IMR-90 (cell line): ENCODE measurements around the gene NUP210L. TPM values are rescaled to one million over a fixed set of nuclear protein-coding genes. Genes with fewer than 3 reads are reported as not detected.

ENCODE experiments used
- ATAC-seq: fragments of 200-7000 bp; cut with Tn5 transposase; 2 replicates; pipeline ENCODE4 v1.9.1; 2020; ENCODE audit warnings: low read depth, mild to moderate bottlenecking, moderate library complexity
- BruUV-seq: library from RNA; stranded (reverse); fragments of 400-500 nt; replicated peaks from 2 replicates; lab custom pipeline; 2021; lab: Mats Ljungman, UMichigan
- CTCF ChIA-PET: fragments of 300-600 bp; formaldehyde crosslinking; extraction: SDS; loops from one replicate; lab custom pipeline; 2021; ENCODE audit warnings: antibody characterized with exemption; lab: Yijun Ruan, JAX
- POLR2A ChIA-PET: fragments of 300-600 bp; sonication (Branson Sonifier 250); formaldehyde crosslinking; loops from one replicate; lab custom pipeline; 2022; ENCODE audit warnings: antibody characterized with exemption; ENCODE audit not compliant: unreplicated experiment; lab: Charles Lee
- DNase-seq: peaks from one replicate; pipeline ENCODE4 v3.0.0; 2013
- H2AFZ ChIP-seq: replicated peaks from 2 replicates; pipeline ENCODE3; 2013; ENCODE audit warnings: low read length, mild to moderate bottlenecking; ENCODE audit not compliant: poor library complexity
- H2AK5ac ChIP-seq: 2 replicates; pipeline ENCODE4 v1.6.1; 2013; ENCODE audit warnings: low read depth, low read length, inconsistent platforms
- H2AK9ac ChIP-seq: replicated peaks from 2 replicates; pipeline ENCODE3; 2013; ENCODE audit warnings: mild to moderate bottlenecking, low read depth, low read length, moderate library complexity; ENCODE audit not compliant: poor library complexity
- H2BK120ac ChIP-seq: 2 replicates; pipeline ENCODE4 v1.6.1; 2013; ENCODE audit warnings: low read depth, low read length, inconsistent platforms
- H2BK15ac ChIP-seq: 3 replicates; pipeline ENCODE4 v1.6.1; 2013; ENCODE audit warnings: low read depth, low read length, inconsistent platforms
- H2BK20ac ChIP-seq: 2 replicates; pipeline ENCODE4 v1.6.1; 2013; ENCODE audit warnings: low read depth, mild to moderate bottlenecking, inconsistent platforms, low read length, moderate library complexity
- H2BK5ac ChIP-seq: 2 replicates; pipeline ENCODE4 v1.6.1; 2013; ENCODE audit warnings: mild to moderate bottlenecking, low read depth, low read length, inconsistent platforms; ENCODE audit not compliant: poor library complexity, severe bottlenecking
- H3K14ac ChIP-seq: replicated peaks from 2 replicates; pipeline ENCODE4 v1.6.1; 2013; ENCODE audit warnings: low read depth, low read length, inconsistent platforms
- H3K18ac ChIP-seq: 2 replicates; pipeline ENCODE4 v1.6.1; 2013; ENCODE audit warnings: low read depth, low read length, control low read depth
- H3K23ac ChIP-seq: 2 replicates; pipeline ENCODE4 v1.6.1; 2013; ENCODE audit warnings: low read depth, low read length, inconsistent platforms
- H3K27ac ChIP-seq: 2 replicates; pipeline ENCODE4 v1.5.1; 2013; ENCODE audit warnings: mild to moderate bottlenecking, control low read depth, low read length; ENCODE audit not compliant: insufficient read depth
- H3K27me3 ChIP-seq: 2 replicates; pipeline ENCODE4 v1.6.1; 2013; ENCODE audit warnings: low read length; ENCODE audit not compliant: control insufficient read depth, insufficient read depth
- H3K36me3 ChIP-seq: 2 replicates; pipeline ENCODE4 v1.6.1; 2013; ENCODE audit warnings: low read length, mixed read lengths; ENCODE audit not compliant: control insufficient read depth, insufficient read depth
- H3K4ac ChIP-seq: 2 replicates; pipeline ENCODE4 v1.6.1; 2013; ENCODE audit warnings: low read depth, low read length, inconsistent platforms
- H3K4me1 ChIP-seq: 2 replicates; pipeline ENCODE4 v1.6.1; 2013; ENCODE audit warnings: low read length, mixed read lengths; ENCODE audit not compliant: control insufficient read depth, insufficient read depth
- H3K4me2 ChIP-seq: 2 replicates; pipeline ENCODE4 v1.6.1; 2013; ENCODE audit warnings: low read depth, mild to moderate bottlenecking, control low read depth, low read length, moderate library complexity
- H3K4me3 ChIP-seq: 2 replicates; pipeline ENCODE4 v1.5.1; 2013; ENCODE audit warnings: low read depth, mild to moderate bottlenecking, control low read depth, low read length, moderate library complexity; ENCODE audit not compliant: insufficient read depth
- H3K56ac ChIP-seq: 2 replicates; pipeline ENCODE4 v1.6.1; 2013; ENCODE audit warnings: low read length, inconsistent platforms; ENCODE audit not compliant: insufficient read depth; ENCODE audit errors: extremely low read depth
- H3K79me1 ChIP-seq, 2 experiments: 2 replicates each; pipeline ENCODE4 v1.6.1; 2013; ENCODE audit warnings: low read length in 2 of 2, inconsistent platforms in 1 of 2, low read depth in 1 of 2
- H3K9ac ChIP-seq: 2 replicates; pipeline ENCODE4 v1.6.1; 2013; ENCODE audit warnings: low read depth, low read length, control low read depth
- H3K9me1 ChIP-seq: 2 replicates; pipeline ENCODE4 v1.6.1; 2013; ENCODE audit warnings: low read length, inconsistent platforms; ENCODE audit not compliant: insufficient read depth
- H3K9me3 ChIP-seq: 2 replicates; pipeline ENCODE4 v1.6.1; 2013; ENCODE audit warnings: low read length; ENCODE audit not compliant: control insufficient read depth, insufficient read depth
- H4K20me1 ChIP-seq: 2 replicates; pipeline ENCODE4 v1.6.1; 2013; ENCODE audit warnings: low read length, inconsistent platforms; ENCODE audit not compliant: insufficient read depth
- H4K5ac ChIP-seq: 2 replicates; pipeline ENCODE4 v1.6.1; 2013; ENCODE audit warnings: mild to moderate bottlenecking, low read depth, low read length, control low read depth
- H4K8ac ChIP-seq, 2 experiments: 2 replicates each; pipeline ENCODE4 v1.6.1; 2013; ENCODE audit warnings: low read depth in 2 of 2, low read length in 2 of 2, control low read depth in 1 of 2, inconsistent platforms in 1 of 2
- H4K91ac ChIP-seq: 2 replicates; pipeline ENCODE4 v1.6.1; 2013; ENCODE audit warnings: low read depth, low read length, inconsistent platforms; ENCODE audit not compliant: insufficient read depth
- BHLHE40 ChIP-seq: fragments of 150-350 bp; IDR thresholded peaks from 2 replicates; pipeline ENCODE4 v1.6.1; 2016; ENCODE audit warnings: mild to moderate bottlenecking, low read depth, low read length
- CHD1 ChIP-seq: IDR thresholded peaks from 2 replicates; pipeline ENCODE4 v1.6.1; 2012; ENCODE audit warnings: low read depth, low read length, improper control_type of control experiment
- CTCF ChIP-seq: conservative IDR thresholded peaks from 2 replicates; pipeline ENCODE4 v1.5.1; 2012; ENCODE audit warnings: mild to moderate bottlenecking, low read depth, low read length, improper control_type of control experiment
- FOS ChIP-seq: fragments of 150-350 bp; IDR thresholded peaks from 2 replicates; pipeline ENCODE4 v1.6.1; 2016; ENCODE audit warnings: low read depth, low read length
- MAFK ChIP-seq: IDR thresholded peaks from 2 replicates; pipeline ENCODE4 v1.6.1; 2012; ENCODE audit warnings: low read depth, low read length, improper control_type of control experiment
- MAZ ChIP-seq: IDR thresholded peaks from 2 replicates; pipeline ENCODE4 v1.6.1; 2012; ENCODE audit warnings: low read depth, mild to moderate bottlenecking, low read length, improper control_type of control experiment, moderate library complexity, borderline replicate concordance
- MXI1 ChIP-seq: IDR thresholded peaks from 2 replicates; pipeline ENCODE4 v1.6.1; 2012; ENCODE audit warnings: low read depth, mild to moderate bottlenecking, low read length, moderate library complexity, borderline replicate concordance
- NFE2L2 ChIP-seq: fragments of 150-350 bp; IDR thresholded peaks from 2 replicates; pipeline ENCODE4 v1.6.1; 2016; ENCODE audit warnings: low read depth, mild to moderate bottlenecking, low read length
- RAD21 ChIP-seq: IDR thresholded peaks from 2 replicates; pipeline ENCODE4 v1.6.1; 2012; ENCODE audit warnings: low read length, improper control_type of control experiment
- SMC3 ChIP-seq: fragments of 150-350 bp; IDR thresholded peaks from 2 replicates; pipeline ENCODE4 v1.6.1; 2016; ENCODE audit warnings: low read depth, mild to moderate bottlenecking, antibody characterized with exemption, low read length, moderate library complexity
- USF2 ChIP-seq: fragments of 150-350 bp; IDR thresholded peaks from 2 replicates; pipeline ENCODE4 v1.6.1; 2017; ENCODE audit warnings: mild to moderate bottlenecking, antibody characterized with exemption, low read length, low read depth
- WGBS, 2 experiments: methylation state at CpG; one replicate each; pipeline versions ENCODE4 v1.1.5 to v1.1.7; 2013; ENCODE audit warnings: missing lambda C conversion rate in 2 of 2; ENCODE audit not compliant: insufficient read length in 1 of 2; ENCODE audit errors: extremely low coverage in 2 of 2; 5-methylcytosine and 5-hydroxymethylcytosine counted together
- dilution Hi-C: fragments of 300-500 bp; cut with HindIII; formaldehyde crosslinking; loops from one replicate; pipeline ENCODE4 v1.14.3; 2018; ENCODE audit warnings: low sequenced_read_pairs; ENCODE audit not compliant: unreplicated experiment
- in situ Hi-C: fragments of 300-500 bp; cut with MboI; formaldehyde crosslinking; loops from 3 replicates; pipeline ENCODE4 v1.14.3; 2019; ENCODE audit warnings: low sequenced_read_pairs, inconsistent platforms, mixed read lengths
- intact Hi-C: fragments of 100-400 bp; cut with micrococcal nuclease; formaldehyde crosslinking; loops from 2 replicates; pipeline ENCODE4 v1.10.0; 2022
- polyA plus RNA-seq, 3 experiments: library from polyadenylated mRNA; depleted of rRNA; stranded (reverse); fragments of >200 nt; gene quantifications; 2 replicates each; pipeline ENCODE4 v1.2.3, GENCODE V29; 2012; ENCODE audit warnings: low replicate concordance in 1 of 3
- total RNA-seq: library from RNA; depleted of rRNA; stranded (reverse); fragments of >200 nt; gene quantifications from 2 replicates; pipeline ENCODE4 v1.2.3, GENCODE V29; 2012

The NUP210L gene
- total and polyA plus RNA-seq, 2 of the 4 experiments (the other 2 are of a cell fraction): under 0.01 to 0.02 TPM

GRCh38 chr1:154178911-154179811 is 24.3 kb upstream of the NUP210L start:
- Histone ChIP-seq H3K27me3 (no peaks in the 10 kb centered on the region), H2BK5ac (no peak overlapping the region), H2AK5ac (no peak overlapping the region), H2BK20ac (no peak overlapping the region), H4K20me1 (peaks cover 86% of the 10 kb centered on the region), H2AK9ac (no peak overlapping the region), H2AFZ (no peak overlapping the region), H3K4ac (no peak overlapping the region), H4K5ac (no peak overlapping the region), H3K18ac (no peak overlapping the region), H3K9ac (peak overlapping the region; percentile 15; the same call in 1 of the 2 replicates), H3K4me3 (no peak overlapping the region), H3K27ac (no peak overlapping the region; the same call in 1 of the 2 replicates), H3K9me1 (peaks cover 18% of the 10 kb centered on the region), H3K56ac (no peak overlapping the region), H4K8ac (no peak overlapping the region), H2BK120ac (no peak overlapping the region), H4K91ac (no peak overlapping the region), H3K36me3 (peaks cover 19% of the 10 kb centered on the region), H3K23ac (peak overlapping the region; percentile 59), H3K4me1 (peaks cover 22% of the 10 kb centered on the region), H3K14ac (no peak overlapping the region), H3K79me1 (peaks cover 0 to 35% of the 10 kb centered on the region in 2 experiments; a peak in 2 of 4 replicates), H3K4me2 (peak overlapping the region; percentile 52), H3K9me3 (no peaks in the 10 kb centered on the region), H2BK15ac (no peak overlapping the region)
- DNase-seq (no peak), ATAC-seq (no peak)
- CTCF ChIA-PET: no interaction called here
- POLR2A ChIA-PET: interaction anchor here (0.6 kb wide), 1 partner anchor 1613 kb away, joined by 3 read pairs; no protein-coding TSS in a partner anchor
- intact Hi-C loops (no loop called here), in situ Hi-C loops (no loop called here), dilution Hi-C loops (no loop called here)
- 100% methylated on average over 3 of the region's 10 CpGs; no CpG with 5 or more reads in 1 of the 2 experiments for WGBS, 2 experiments
- BruUV-seq: no TSS peak
- TF ChIP-seq RAD21 (no peak), BHLHE40 (no peak), MXI1 (no peak), MAFK (no peak), CTCF (no peak), FOS (no peak), SMC3 (no peak), MAZ (no peak), NFE2L2 (no peak), CHD1 (no peak), USF2 (no peak)
